ENCODE data around the gene TMEM269.
A peak's percentile ranks its signal among the peaks of the same experiment; 100 is the strongest.
"Not testable (repeated sequence)": the region's sequence is repeated elsewhere in the genome, so short reads cannot be mapped to it uniquely, and the experiment has no call there.

The TMEM269 gene

GRCh38 chr1:42748461-42749410, 36.1 kb upstream of the TMEM269 start:
- DNase-seq = no peak

- DNase-seq = no peak
Observed at GRCh38 chr1:42750041-42750440, 34.8 kb upstream of the TMEM269 start.

- not testable (repeated sequence) for DNase-seq
Observed at GRCh38 chr1:42751511-42752070, 33.2 kb upstream of the TMEM269 start.

- DNase-seq = no peak
Observed at GRCh38 chr1:42752284-42752683, 32.5 kb upstream of the TMEM269 start.

- DNase-seq = no peak
Observed at GRCh38 chr1:42753070-42753469, 31.7 kb upstream of the TMEM269 start.

- DNase-seq = no peak
Observed at GRCh38 chr1:42756956-42757891, 27.6 kb upstream of the TMEM269 start.

- no peak for DNase-seq
Observed at GRCh38 chr1:42757892-42758275, 26.9 kb upstream of the TMEM269 start.

- DNase-seq = no peak
Observed at GRCh38 chr1:42758641-42759040, 26.1 kb upstream of the TMEM269 start.

GRCh38 chr1:42759114-42759513, 25.7 kb upstream of the TMEM269 start:
- DNase-seq = no peak

- DNase-seq = no peak
Observed at GRCh38 chr1:42761567-42761966, 23.2 kb upstream of the TMEM269 start.

GRCh38 chr1:42762269-42762668, 22.5 kb upstream of the TMEM269 start:
- no peak for DNase-seq

- DNase-seq = no peak
Observed at GRCh38 chr1:42765269-42765668, 19.5 kb upstream of the TMEM269 start.

GRCh38 chr1:42765832-42766740, 18.7 kb upstream of the TMEM269 start:
- peak; percentile 47 to 58 for DNase-seq

- peak; percentile 99 to 100 for DNase-seq
Observed at GRCh38 chr1:42766741-42767509, 17.9 kb upstream of the TMEM269 start, which contains the start of the genes C1orf50 and P3H1. TSS of gene C1orf50 (plus strand) at chr1:42767249. CDS start at chr1:42767312, 63 bp downstream. TSS of gene P3H1 (minus strand) at chr1:42767028. CDS start at chr1:42766971, 57 bp downstream.

GRCh38 chr1:42767510-42768000, 17.2 kb upstream of the TMEM269 start:
- no peak for DNase-seq

GRCh38 chr1:42768172-42768571, 16.6 kb upstream of the TMEM269 start:
- DNase-seq = no peak

- no peak for DNase-seq
Observed at GRCh38 chr1:42769811-42770210, 15.0 kb upstream of the TMEM269 start.

GRCh38 chr1:42773420-42773819, 11.4 kb upstream of the TMEM269 start:
- DNase-seq = no peak

GRCh38 chr1:42774928-42775526, 9.8 kb upstream of the TMEM269 start:
- DNase-seq = no peak

- DNase-seq = no peak
Observed at GRCh38 chr1:42776502-42776901, 8.3 kb upstream of the TMEM269 start.
